H9 (cell line): Measurements from ENCODE around the gene LOXHD1. TPM values are rescaled to one million over a fixed set of nuclear protein-coding genes. Genes with fewer than 3 reads are reported as not detected.

Experiments
- DNase-seq: peaks from one replicate; pipeline ENCODE4 v3.0.0-alpha.2; 2017
- H2AFZ ChIP-seq: one replicate; pipeline ENCODE4 v1.6.1; 2013; ENCODE audit warnings: mild to moderate bottlenecking, low read length, control low read depth, moderate library complexity
- H2AK5ac ChIP-seq: 2 replicates; pipeline ENCODE4 v1.6.1; 2013; ENCODE audit warnings: low read length, control low read depth, mixed read lengths; ENCODE audit not compliant: insufficient read length
- H2BK120ac ChIP-seq: one replicate; pipeline ENCODE4 v1.6.1; 2013; ENCODE audit warnings: low read depth, mild to moderate bottlenecking, low read length, control low read depth, inconsistent platforms; ENCODE audit not compliant: poor library complexity, severe bottlenecking
- H2BK12ac ChIP-seq: 2 replicates; pipeline ENCODE4 v1.6.1; 2013; ENCODE audit warnings: low read length, control low read depth, mixed read lengths, low read depth; ENCODE audit not compliant: insufficient read length
- H2BK15ac ChIP-seq: 2 replicates; pipeline ENCODE4 v1.6.1; 2013; ENCODE audit warnings: low read depth, low read length, control low read depth
- H2BK20ac ChIP-seq: one replicate; pipeline ENCODE4 v1.6.1; 2013; ENCODE audit warnings: low read depth, mild to moderate bottlenecking, low read length, control low read depth, inconsistent platforms; ENCODE audit not compliant: poor library complexity, severe bottlenecking
- H2BK5ac ChIP-seq: 2 replicates; pipeline ENCODE4 v1.6.1; 2013; ENCODE audit warnings: low read length, control low read depth, mixed read lengths; ENCODE audit not compliant: insufficient read length
- H3K14ac ChIP-seq: 2 replicates; pipeline ENCODE4 v1.6.1; 2013; ENCODE audit warnings: low read length, control low read depth; ENCODE audit not compliant: insufficient read depth
- H3K18ac ChIP-seq: 2 replicates; pipeline ENCODE4 v1.6.1; 2013; ENCODE audit warnings: low read depth, mild to moderate bottlenecking, mixed read lengths, low read length, control low read depth; ENCODE audit not compliant: insufficient read length
- H3K23ac ChIP-seq: 2 replicates; pipeline ENCODE4 v1.6.1; 2013; ENCODE audit warnings: low read length, control low read depth, mixed read lengths, low read depth; ENCODE audit not compliant: insufficient read length
- H3K23me2 ChIP-seq: 2 replicates; pipeline ENCODE4 v1.6.1; 2013; ENCODE audit warnings: low read depth, mild to moderate bottlenecking, mixed read lengths, low read length, control low read depth; ENCODE audit not compliant: insufficient read length, poor library complexity, severe bottlenecking
- H3K27ac ChIP-seq: 2 replicates; pipeline ENCODE4 v1.5.1; 2013; ENCODE audit warnings: low read length, control low read depth, mixed read lengths, low read depth; ENCODE audit not compliant: insufficient read length
- H3K27me3 ChIP-seq: 2 replicates; pipeline ENCODE4 v1.6.1; 2013; ENCODE audit warnings: low read length, control low read depth, inconsistent platforms; ENCODE audit not compliant: insufficient read depth
- H3K4ac ChIP-seq: 2 replicates; pipeline ENCODE4 v1.6.1; 2013; ENCODE audit warnings: low read depth, mild to moderate bottlenecking, control low read depth, inconsistent platforms, low read length, moderate library complexity
- H3K4me1 ChIP-seq: 2 replicates; pipeline ENCODE4 v1.6.1; 2013; ENCODE audit warnings: low read length, control low read depth, inconsistent platforms; ENCODE audit not compliant: insufficient read depth
- H3K4me2 ChIP-seq: 2 replicates; pipeline ENCODE4 v1.6.1; 2013; ENCODE audit warnings: low read length, control low read depth, mixed read lengths; ENCODE audit not compliant: insufficient read length, insufficient read depth
- H3K56ac ChIP-seq: 2 replicates; pipeline ENCODE4 v1.6.1; 2013; ENCODE audit warnings: low read depth, mild to moderate bottlenecking, mixed read lengths, low read length, control low read depth; ENCODE audit not compliant: insufficient read length
- H3K79me1 ChIP-seq: 2 replicates; pipeline ENCODE4 v1.6.1; 2013; ENCODE audit warnings: low read depth, mild to moderate bottlenecking, moderate library complexity, low read length, control low read depth, inconsistent platforms; ENCODE audit not compliant: insufficient read depth, poor library complexity, severe bottlenecking
- H3K79me2 ChIP-seq: 2 replicates; pipeline ENCODE4 v1.6.1; 2013; ENCODE audit warnings: low read length, control low read depth, inconsistent platforms; ENCODE audit not compliant: insufficient read depth
- H3K9ac ChIP-seq: 2 replicates; pipeline ENCODE4 v1.6.1; 2013; ENCODE audit warnings: low read length, control low read depth, mixed read lengths; ENCODE audit not compliant: insufficient read length; ENCODE audit errors: extremely low read depth
- H3K9me3 ChIP-seq: one replicate; pipeline ENCODE4 v1.6.1; 2013; ENCODE audit warnings: low read depth, low read length, inconsistent platforms; ENCODE audit not compliant: control insufficient read depth
- H3T11ph ChIP-seq: one replicate; pipeline ENCODE4 v1.6.1; 2013; ENCODE audit warnings: mild to moderate bottlenecking, low read length, control low read depth, inconsistent platforms
- H4K20me1 ChIP-seq: one replicate; pipeline ENCODE4 v1.6.1; 2013; ENCODE audit not compliant: control insufficient read depth, insufficient read length, insufficient read depth
- H4K5ac ChIP-seq: 2 replicates; pipeline ENCODE4 v1.6.1; 2013; ENCODE audit warnings: low read depth, mild to moderate bottlenecking, mixed read lengths, low read length, control low read depth; ENCODE audit not compliant: insufficient read length
- H4K8ac ChIP-seq: replicated peaks from 2 replicates; pipeline ENCODE4 v1.6.1; 2013; ENCODE audit warnings: low read length, control low read depth, mixed read lengths, low read depth; ENCODE audit not compliant: insufficient read length
- H4K91ac ChIP-seq: 2 replicates; pipeline ENCODE4 v1.6.1; 2013; ENCODE audit warnings: low read depth, mild to moderate bottlenecking, moderate library complexity, mixed read lengths, low read length, control low read depth; ENCODE audit not compliant: insufficient read length
- H3K27ac Mint-ChIP-seq, 3 experiments: 2 replicates in 2 of 3; 3 replicates in 1 of 3; pipeline ENCODE4 v1.8.0; 2020 to 2021; ENCODE audit warnings: mixed read lengths in 3 of 3, mild to moderate bottlenecking in 1 of 3, moderate library complexity in 1 of 3
- H3K27me3 Mint-ChIP-seq: 2 replicates; pipeline ENCODE4 v1.8.0; 2021; ENCODE audit warnings: low read depth, mild to moderate bottlenecking, moderate library complexity, mixed read lengths
- H3K36me3 Mint-ChIP-seq, 3 experiments: 2 replicates in 2 of 3; 3 replicates in 1 of 3; pipeline ENCODE4 v1.8.0; 2020 to 2021; ENCODE audit warnings: low read depth in 3 of 3, mixed read lengths in 3 of 3; ENCODE audit not compliant: insufficient read depth in 1 of 3
- H3K4me1 Mint-ChIP-seq, 2 experiments: 2 replicates each; pipeline ENCODE4 v1.8.0; 2020; ENCODE audit warnings: mixed read lengths in 2 of 2
- H3K4me3 Mint-ChIP-seq, 2 experiments: 2 replicates in 1 of 2; 3 replicates in 1 of 2; pipeline ENCODE4 v1.8.0; 2020 to 2021; ENCODE audit warnings: mild to moderate bottlenecking in 2 of 2, mixed read lengths in 2 of 2, moderate library complexity in 1 of 2
- H3K9me3 Mint-ChIP-seq, 2 experiments: 2 replicates in 1 of 2; 3 replicates in 1 of 2; pipeline ENCODE4 v1.8.0; 2020; ENCODE audit warnings: mild to moderate bottlenecking in 2 of 2, mixed read lengths in 2 of 2, moderate library complexity in 1 of 2
- CTCF ChIP-seq: fragments of 200-600 bp; sonication (generic); conservative IDR thresholded peaks from 3 replicates; pipeline ENCODE4 v1.8.0; 2021; ENCODE audit warnings: antibody characterized with exemption, mild to moderate bottlenecking
- WGBS: extraction: QIAGEN DNeasy Blood & Tissue Kit; methylation state at CpG from one replicate; pipeline ENCODE4 v1.1.7; 2013; ENCODE audit warnings: missing lambda C conversion rate, low lambda C conversion rate, mixed read lengths; ENCODE audit not compliant: insufficient read length; ENCODE audit errors: extremely low coverage; 5-methylcytosine and 5-hydroxymethylcytosine counted together
- total RNA-seq: library from RNA; stranded (reverse); gene quantifications from 2 replicates; pipeline ENCODE4 v1.2.1, GENCODE V29; 2021

Gene LOXHD1
- total RNA-seq, 1 experiment from 2014 or later = 0.07 TPM

GRCh38 chr18:46702471-46702870 lies 45.5 kb upstream of the LOXHD1 start:
- H3K9me3 ChIP-seq = no peaks in the 10 kb centered on the region
- peaks cover 5 to 7% of the 10 kb centered on the region in 2 experiments for H3K9me3 Mint-ChIP-seq
- H3K4me1 ChIP-seq = no peaks in the 10 kb centered on the region
- no CpG with 5 or more reads among the region's 6 CpGs for WGBS
- no peak overlapping the region for H3K4me3 Mint-ChIP-seq
- H3K4me2 ChIP-seq = no peak overlapping the region
- no peak overlapping the region for H4K8ac ChIP-seq
- H3T11ph ChIP-seq = no peak overlapping the region
- H2BK120ac ChIP-seq = no peak overlapping the region
- H3K9ac ChIP-seq = no peak overlapping the region
- no peak overlapping the region for H2AFZ ChIP-seq
- H4K5ac ChIP-seq = no peak overlapping the region
- H3K18ac ChIP-seq = no peak overlapping the region
- H3K27ac ChIP-seq = no peak overlapping the region
- no peak overlapping the region for H3K23ac ChIP-seq
- no peak overlapping the region for H3K56ac ChIP-seq
- H3K27me3 ChIP-seq = no peaks in the 10 kb centered on the region
- no peaks in the 10 kb centered on the region for H3K23me2 ChIP-seq
- H2BK20ac ChIP-seq = no peak overlapping the region
- peak overlapping the region; percentile 5; the same call in 1 of the 2 replicates for H3K14ac ChIP-seq
- H2BK12ac ChIP-seq = no peak overlapping the region
- no peaks in the 10 kb centered on the region for H3K79me1 ChIP-seq
- no peak for DNase-seq
- no peak overlapping the region for H2BK15ac ChIP-seq
- H2BK5ac ChIP-seq = no peak overlapping the region
- H3K4ac ChIP-seq = no peak overlapping the region
- H3K4me1 Mint-ChIP-seq = peaks cover 9 to 15% of the 10 kb centered on the region in 2 experiments
- H3K36me3 Mint-ChIP-seq = peaks cover 3 to 7% (median 5%) of the 10 kb centered on the region in 3 experiments
- no peak overlapping the region for H2AK5ac ChIP-seq
- H3K79me2 ChIP-seq = no peaks in the 10 kb centered on the region
- no peak for TF ChIP-seq CTCF
- H3K27ac Mint-ChIP-seq = peak overlapping the region in 1 of 3 experiments; percentile 53; a peak in 2 of 7 replicates
- no peak overlapping the region for H4K91ac ChIP-seq
- H3K27me3 Mint-ChIP-seq = peaks cover 3% of the 10 kb centered on the region; the same call in 1 of the 2 replicates
- no peaks in the 10 kb centered on the region for H4K20me1 ChIP-seq
